HG02852 (cell line): ENCODE data around the gene CEP192.

Experiments
- ATAC-seq: cut with Tn5 transposase; IDR thresholded peaks from one replicate; pipeline ENCODE4 v1.9.1; 2021; ENCODE audit warnings: mild to moderate bottlenecking, moderate library complexity; ENCODE audit not compliant: unreplicated experiment

Gene CEP192

GRCh38 chr18:13138420-13139139 lies 147.4 kb downstream of the CEP192 start:
- no peak for ATAC-seq

GRCh38 chr18:13139885-13140450 lies 148.8 kb downstream of the CEP192 start:
- ATAC-seq: no peak

GRCh38 chr18:13141209-13141608 lies 150.0 kb downstream of the CEP192 start:
- ATAC-seq: no peak

GRCh38 chr18:13145636-13146190 lies 154.6 kb downstream of the CEP192 start:
- ATAC-seq: no peak

- no peak for ATAC-seq
Measured at GRCh38 chr18:13147130-13147529, 156.0 kb downstream of the CEP192 start.

- no peak for ATAC-seq
Measured at GRCh38 chr18:13151656-13152055, 160.5 kb downstream of the CEP192 start.

GRCh38 chr18:13158428-13158827 lies 167.3 kb downstream of the CEP192 start:
- no peak for ATAC-seq

GRCh38 chr18:13159579-13159978 lies 168.4 kb downstream of the CEP192 start:
- no peak for ATAC-seq

GRCh38 chr18:13161276-13161899 lies 170.2 kb downstream of the CEP192 start:
- ATAC-seq: no peak

- ATAC-seq: no peak
Measured at GRCh38 chr18:13163167-13163927, 172.2 kb downstream of the CEP192 start.

- no peak for ATAC-seq
Measured at GRCh38 chr18:13164406-13164805, 173.2 kb downstream of the CEP192 start.

GRCh38 chr18:13165636-13166423 lies 174.7 kb downstream of the CEP192 start:
- no peak for ATAC-seq

- ATAC-seq: no peak
Measured at GRCh38 chr18:13173578-13174145, 182.5 kb downstream of the CEP192 start.
